ENCODE data around the gene CST7. TPM values are rescaled to one million over a fixed set of nuclear protein-coding genes. Genes with fewer than 3 reads are reported as not detected.
"Not testable (repeated sequence)": the region's sequence is repeated elsewhere in the genome, so short reads cannot be mapped to it uniquely, and the experiment has no call there.

The CST7 gene
- total RNA-seq, 1 donor from 2014 or later = 0.25 TPM

DNA sequence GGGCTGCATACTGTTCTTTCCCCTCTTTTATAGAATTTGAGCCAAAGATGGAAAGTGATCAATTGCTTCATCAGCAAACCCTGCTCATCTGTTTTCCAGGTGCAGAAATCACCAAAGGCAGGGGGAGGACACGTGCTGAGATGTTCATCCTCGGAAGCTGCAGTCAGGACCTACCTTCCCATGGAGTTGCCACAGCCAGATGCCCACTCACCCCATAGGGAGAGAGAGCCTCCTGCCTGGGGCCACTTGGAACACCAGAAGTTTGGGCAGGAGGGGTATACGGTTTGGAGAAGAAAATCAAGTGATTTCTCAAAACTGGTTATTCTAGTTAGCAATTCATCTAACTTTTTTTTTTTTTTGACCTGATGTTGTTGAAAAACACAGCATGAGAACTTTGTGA, 5.3 kb upstream of the CST7 start:
- no peaks in the 10 kb centered on the region for H3K4me1 Mint-ChIP-seq (ENCODE audit: low read depth, unreplicated experiment)
- no peak overlapping the region for H3K27ac Mint-ChIP-seq (ENCODE audit: unreplicated experiment)
- Histone ChIP-seq H3K4me1 (ENCODE audit: insufficient read depth, low read length) (no peaks in the 10 kb centered on the region), H2AFZ (ENCODE audit: low read depth, low read length) (no peak overlapping the region), H3K9ac (ENCODE audit: low read length) (no peak overlapping the region), H3K4me3 (ENCODE audit: insufficient read depth, low read depth, low read length) (no peak overlapping the region), H3K36me3 (ENCODE audit: insufficient read depth, low read length) (no peaks in the 10 kb centered on the region), H3K27ac (ENCODE audit: low read depth, low read length) (no peak overlapping the region), H3K4me2 (ENCODE audit: low read length) (no peak overlapping the region), H3K27me3 (ENCODE audit: insufficient read depth, low read length) (no peaks in the 10 kb centered on the region), H3K79me2 (ENCODE audit: insufficient read depth, low read length) (no peaks in the 10 kb centered on the region), H3K9me3 (ENCODE audit: insufficient read depth, low read depth, low read length) (no peaks in the 10 kb centered on the region), H4K20me1 (ENCODE audit: insufficient read depth, low read length) (no peaks in the 10 kb centered on the region)
- TF ChIP-seq EZH2 (IDR thresholded peaks at IDR 0.05; ENCODE audit: insufficient read depth, low read length) = no peak
- TF ChIP-seq, protein P1, sequence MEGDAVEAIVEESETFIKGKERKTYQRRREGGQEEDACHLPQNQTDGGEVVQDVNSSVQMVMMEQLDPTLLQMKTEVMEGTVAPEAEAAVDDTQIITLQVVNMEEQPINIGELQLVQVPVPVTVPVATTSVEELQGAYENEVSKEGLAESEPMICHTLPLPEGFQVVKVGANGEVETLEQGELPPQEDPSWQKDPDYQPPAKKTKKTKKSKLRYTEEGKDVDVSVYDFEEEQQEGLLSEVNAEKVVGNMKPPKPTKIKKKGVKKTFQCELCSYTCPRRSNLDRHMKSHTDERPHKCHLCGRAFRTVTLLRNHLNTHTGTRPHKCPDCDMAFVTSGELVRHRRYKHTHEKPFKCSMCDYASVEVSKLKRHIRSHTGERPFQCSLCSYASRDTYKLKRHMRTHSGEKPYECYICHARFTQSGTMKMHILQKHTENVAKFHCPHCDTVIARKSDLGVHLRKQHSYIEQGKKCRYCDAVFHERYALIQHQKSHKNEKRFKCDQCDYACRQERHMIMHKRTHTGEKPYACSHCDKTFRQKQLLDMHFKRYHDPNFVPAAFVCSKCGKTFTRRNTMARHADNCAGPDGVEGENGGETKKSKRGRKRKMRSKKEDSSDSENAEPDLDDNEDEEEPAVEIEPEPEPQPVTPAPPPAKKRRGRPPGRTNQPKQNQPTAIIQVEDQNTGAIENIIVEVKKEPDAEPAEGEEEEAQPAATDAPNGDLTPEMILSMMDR (IDR thresholded peaks at IDR 0.05; ENCODE audit: insufficient read depth, low read depth, low read length) = no peak
- no peak overlapping the region for H3K4me3 Mint-ChIP-seq (ENCODE audit: unreplicated experiment)
- H3K9me3 Mint-ChIP-seq (ENCODE audit: unreplicated experiment) = peaks cover 34% of the 10 kb centered on the region
- H3K27me3 Mint-ChIP-seq (ENCODE audit: low read depth, unreplicated experiment) = peaks cover 18% of the 10 kb centered on the region
- FAIRE-seq (no peak), DNase-seq (ENCODE audit: low read depth) (no peak)
- H3K36me3 Mint-ChIP-seq (ENCODE audit: low read depth, unreplicated experiment) = peaks cover 2% of the 10 kb centered on the region

DNA sequence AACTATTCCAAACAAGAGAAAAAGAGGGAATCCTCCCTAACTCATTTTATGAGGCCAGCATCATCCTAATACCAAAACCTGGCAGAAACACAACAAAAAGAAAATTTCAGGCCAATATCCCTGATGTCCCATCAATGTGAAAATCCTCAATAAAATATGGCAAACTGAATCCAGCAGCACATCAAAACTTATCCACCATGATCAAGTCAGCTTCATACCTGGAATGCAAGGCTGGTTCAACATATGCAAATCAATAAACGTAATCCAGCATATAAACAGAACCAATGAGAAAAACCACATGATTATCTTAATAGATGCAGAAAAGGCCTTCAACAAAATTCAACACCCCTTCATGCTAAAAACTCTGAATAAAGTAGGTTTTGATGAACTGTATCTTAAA, 2.7 kb upstream of the CST7 start:
- H3K4me1 Mint-ChIP-seq (ENCODE audit: low read depth, unreplicated experiment); H3K9ac ChIP-seq (ENCODE audit: low read length); H3K4me3 Mint-ChIP-seq (ENCODE audit: unreplicated experiment); H3K4me3 ChIP-seq (ENCODE audit: insufficient read depth, low read depth, low read length); H3K27ac ChIP-seq (ENCODE audit: low read depth, low read length); H3K27ac Mint-ChIP-seq (ENCODE audit: unreplicated experiment); H3K36me3 Mint-ChIP-seq (ENCODE audit: low read depth, unreplicated experiment); H3K27me3 ChIP-seq (ENCODE audit: insufficient read depth, low read length); H3K4me2 ChIP-seq (ENCODE audit: low read length); H3K9me3 ChIP-seq (ENCODE audit: insufficient read depth, low read depth, low read length); FAIRE-seq; H4K20me1 ChIP-seq (ENCODE audit: insufficient read depth, low read length); H3K36me3 ChIP-seq (ENCODE audit: insufficient read depth, low read length); H3K4me1 ChIP-seq (ENCODE audit: insufficient read depth, low read length); H2AFZ ChIP-seq (ENCODE audit: low read depth, low read length); DNase-seq (ENCODE audit: low read depth); H3K79me2 ChIP-seq (ENCODE audit: insufficient read depth, low read length): not testable (repeated sequence)
- Mint-ChIP-seq H3K27me3 (ENCODE audit: low read depth, unreplicated experiment) (peaks cover 23% of the 10 kb centered on the region), H3K9me3 (ENCODE audit: unreplicated experiment) (peaks cover 28% of the 10 kb centered on the region)

DNA sequence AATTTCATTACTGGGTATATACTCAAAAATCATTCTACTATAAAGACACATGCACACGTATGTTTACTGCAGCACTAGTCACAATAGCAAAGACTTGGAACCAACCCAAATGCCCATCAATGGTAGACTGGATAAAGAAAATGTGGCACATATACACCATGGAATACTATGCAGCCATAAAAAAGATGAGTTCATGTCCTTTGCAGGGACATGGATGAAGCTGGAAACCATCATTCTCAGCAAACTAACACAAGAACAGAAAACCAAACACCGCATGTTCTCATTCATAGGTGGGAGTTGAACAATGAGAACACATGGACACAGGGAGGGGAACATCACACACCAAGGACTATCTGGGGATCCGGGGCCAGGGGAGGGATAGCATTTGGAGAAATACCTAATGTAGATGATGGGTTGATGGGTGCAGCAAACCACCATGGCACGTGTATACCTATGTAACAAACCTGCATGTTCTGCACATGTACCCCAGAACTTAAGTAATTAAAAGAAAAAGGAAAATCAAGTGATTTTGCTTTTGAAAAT, 602 bp upstream of the CST7 start:
- not testable (repeated sequence) for H3K27me3 ChIP-seq (ENCODE audit: insufficient read depth, low read length); H3K4me1 ChIP-seq (ENCODE audit: insufficient read depth, low read length); H3K79me2 ChIP-seq (ENCODE audit: insufficient read depth, low read length); H3K36me3 Mint-ChIP-seq (ENCODE audit: low read depth, unreplicated experiment); H2AFZ ChIP-seq (ENCODE audit: low read depth, low read length); H3K4me3 ChIP-seq (ENCODE audit: insufficient read depth, low read depth, low read length); FAIRE-seq; H3K4me3 Mint-ChIP-seq (ENCODE audit: unreplicated experiment); H3K9ac ChIP-seq (ENCODE audit: low read length); H3K4me2 ChIP-seq (ENCODE audit: low read length); DNase-seq (ENCODE audit: low read depth); H4K20me1 ChIP-seq (ENCODE audit: insufficient read depth, low read length); H3K36me3 ChIP-seq (ENCODE audit: insufficient read depth, low read length); H3K9me3 ChIP-seq (ENCODE audit: insufficient read depth, low read depth, low read length); H3K27ac Mint-ChIP-seq (ENCODE audit: unreplicated experiment); H3K27ac ChIP-seq (ENCODE audit: low read depth, low read length); H3K4me1 Mint-ChIP-seq (ENCODE audit: low read depth, unreplicated experiment)
- H3K27me3 Mint-ChIP-seq (ENCODE audit: low read depth, unreplicated experiment) = peaks cover 26% of the 10 kb centered on the region
- H3K9me3 Mint-ChIP-seq (ENCODE audit: unreplicated experiment) = peaks cover 28% of the 10 kb centered on the region
